Ovary (tissue), 3 donors: ENCODE results near the gene PPP2R5C.

Experiments
- CTCF ChIP-seq, 3 donors: fragments of 450-650 bp in 2 of 3; fragments of 200-600 bp in 1 of 3; IDR thresholded peaks; one replicate each; pipeline versions ENCODE4 v1.5.1 to v1.8.0; 2016 to 2022; ENCODE audit warnings: antibody characterized with exemption in 3 of 3, mild to moderate bottlenecking in 1 of 3
- POLR2A ChIP-seq: fragments of 450-650 bp; IDR thresholded peaks from one replicate; pipeline ENCODE4 v1.6.1; 2017; ENCODE audit warnings: antibody characterized with exemption, mild to moderate bottlenecking, moderate library complexity
- donor health status: DM: no; HTN: no; CAD: no.

DNA sequence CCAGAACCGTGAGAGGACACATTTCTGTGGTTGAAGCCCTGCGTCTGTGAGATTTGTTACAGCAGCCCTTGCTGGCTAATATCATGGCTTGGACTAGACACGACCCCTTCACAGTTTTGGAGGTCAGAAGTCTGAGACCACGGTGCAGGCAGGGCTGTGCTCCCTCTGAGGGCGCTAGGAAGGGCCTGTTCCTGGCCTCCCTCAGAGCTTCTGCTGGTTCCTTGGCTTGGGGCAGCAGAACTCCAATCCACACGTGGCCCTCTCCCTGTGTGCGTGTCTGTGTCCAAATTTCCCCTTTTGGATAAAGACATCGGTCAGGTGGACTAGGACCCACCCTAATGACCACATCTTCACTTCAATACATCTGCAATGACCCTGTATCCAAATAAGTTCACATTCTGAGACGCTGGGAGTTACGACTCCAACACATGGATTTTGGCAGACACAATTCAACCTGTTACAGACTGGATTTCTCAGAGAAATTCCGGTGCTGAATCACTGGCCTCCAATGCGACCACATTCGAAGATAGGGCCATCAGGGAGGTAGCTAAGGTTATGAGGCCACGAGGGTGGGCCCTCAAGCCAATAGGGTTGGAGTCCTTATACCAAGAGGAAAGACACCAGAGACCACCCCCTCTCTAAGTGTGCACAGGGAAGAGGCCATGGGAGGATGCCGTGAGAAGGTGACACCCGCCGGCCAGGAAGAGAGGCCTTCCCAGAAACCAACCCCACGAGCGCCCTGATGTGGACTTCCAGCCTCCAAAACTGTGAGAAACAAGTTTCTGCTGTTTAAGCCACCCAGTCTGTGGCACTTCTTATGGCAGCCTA lies 43.6 kb upstream of the PPP2R5C start:
- no peak for TF ChIP-seq CTCF (IDR thresholded peaks at IDR 0.05)
- no peak for TF ChIP-seq POLR2A
